RWPE2 (cell line): Measurements from ENCODE around the gene AMOTL1.
"Not testable (repeated sequence)": the region's sequence is repeated elsewhere in the genome, so short reads cannot be mapped to it uniquely, and the experiment has no call there.

Source experiments
- ATAC-seq: fragments of 200-7000 bp; cut with Tn5 transposase; 3 replicates; pipeline ENCODE4 v1.9.1; 2021; ENCODE audit warnings: low read depth
- DNase-seq: peaks from one replicate; pipeline ENCODE4 v3.0.0-alpha.2; 2020; ENCODE audit warnings: low spot score
- H3K27ac ChIP-seq: fragments of 450-650 bp; 2 replicates; pipeline ENCODE4 v1.5.1; 2017; ENCODE audit warnings: mild to moderate bottlenecking; ENCODE audit not compliant: poor library complexity, severe bottlenecking
- H3K27me3 ChIP-seq: fragments of 250-450 bp; sonication (Bioruptor Pico); 2 replicates; pipeline ENCODE4 v1.5.1; 2021; ENCODE audit warnings: mild to moderate bottlenecking, moderate library complexity; ENCODE audit not compliant: insufficient read depth, poor library complexity, severe bottlenecking
- H3K36me3 ChIP-seq: fragments of 250-450 bp; sonication (Bioruptor Pico); 2 replicates; pipeline ENCODE4 v1.5.1; 2020; ENCODE audit warnings: low read depth, mild to moderate bottlenecking, moderate library complexity
- H3K4me1 ChIP-seq: fragments of 250-450 bp; sonication (Bioruptor Pico); 2 replicates; pipeline ENCODE4 v1.5.1; 2021; ENCODE audit warnings: mild to moderate bottlenecking, moderate library complexity; ENCODE audit not compliant: insufficient read depth, poor library complexity, severe bottlenecking
- H3K4me3 ChIP-seq: fragments of 250-450 bp; sonication (Bioruptor Pico); 2 replicates; pipeline ENCODE4 v1.5.1; 2021; ENCODE audit warnings: mild to moderate bottlenecking, moderate library complexity; ENCODE audit not compliant: severe bottlenecking
- H3K9me3 ChIP-seq: fragments of 250-450 bp; sonication (Bioruptor Pico); 2 replicates; pipeline ENCODE4 v1.5.1; 2021; ENCODE audit warnings: mild to moderate bottlenecking, moderate library complexity; ENCODE audit not compliant: severe bottlenecking
- CTCF ChIP-seq: fragments of 450-650 bp; IDR thresholded peaks from one replicate; pipeline ENCODE4 v1.5.1; 2017; ENCODE audit warnings: mild to moderate bottlenecking, moderate library complexity; ENCODE audit not compliant: poor library complexity, severe bottlenecking

Gene AMOTL1

GRCh38 chr11:94910779-94911178, 142.6 kb downstream of the AMOTL1 start:
- DNase-seq (no peak), ATAC-seq (no peak)
- TF ChIP-seq CTCF: no peak

GRCh38 chr11:94912806-94913205, 144.7 kb downstream of the AMOTL1 start:
- H3K4me3 ChIP-seq: no peak overlapping the region
- no peaks in the 10 kb centered on the region for H3K27me3 ChIP-seq
- no peaks in the 10 kb centered on the region for H3K9me3 ChIP-seq
- H3K36me3 ChIP-seq: no peaks in the 10 kb centered on the region
- no peak for TF ChIP-seq CTCF
- no peak for ATAC-seq
- H3K27ac ChIP-seq: no peak overlapping the region
- no peak for DNase-seq
- no peaks in the 10 kb centered on the region for H3K4me1 ChIP-seq

More at GRCh38 chr11:94910779-94911178, 142.6 kb downstream of the AMOTL1 start:
- Histone ChIP-seq H3K36me3 (no peaks in the 10 kb centered on the region), H3K9me3 (no peaks in the 10 kb centered on the region), H3K4me3 (no peak overlapping the region), H3K27me3 (no peaks in the 10 kb centered on the region), H3K4me1 (no peaks in the 10 kb centered on the region), H3K27ac (no peak overlapping the region)

- H3K36me3 ChIP-seq, H3K27me3 ChIP-seq, H3K9me3 ChIP-seq, ATAC-seq, H3K4me3 ChIP-seq, H3K27ac ChIP-seq, DNase-seq, H3K4me1 ChIP-seq: not testable (repeated sequence)
Observed at GRCh38 chr11:94913718-94914394, 145.7 kb downstream of the AMOTL1 start.

GRCh38 chr11:94920311-94920710, 152.2 kb downstream of the AMOTL1 start:
- H3K27ac ChIP-seq: no peak overlapping the region
- H3K9me3 ChIP-seq: no peaks in the 10 kb centered on the region
- H3K4me1 ChIP-seq: no peaks in the 10 kb centered on the region
- DNase-seq (no peak), ATAC-seq (no peak)
- H3K27me3 ChIP-seq: no peaks in the 10 kb centered on the region
- TF ChIP-seq CTCF: no peak
- no peak overlapping the region for H3K4me3 ChIP-seq
- H3K36me3 ChIP-seq: no peaks in the 10 kb centered on the region

- ATAC-seq (no peak), DNase-seq (no peak)
- Histone ChIP-seq H3K36me3 (no peaks in the 10 kb centered on the region), H3K4me1 (no peaks in the 10 kb centered on the region), H3K27ac (no peak overlapping the region), H3K27me3 (no peaks in the 10 kb centered on the region), H3K4me3 (no peak overlapping the region), H3K9me3 (no peaks in the 10 kb centered on the region)
- no peak for TF ChIP-seq CTCF
Observed at GRCh38 chr11:94922321-94923003, 154.3 kb downstream of the AMOTL1 start.
